H1 (cell line): ENCODE measurements around the gene TMEM174. TPM values are rescaled to one million over a fixed set of nuclear protein-coding genes. Genes with fewer than 3 reads are reported as not detected.

Source experiments
- CTCF ChIA-PET: fragments of 300-600 bp; sonication (Branson Sonifier 250); formaldehyde crosslinking; loops from one replicate; lab custom pipeline; 2021; ENCODE audit not compliant: partially characterized antibody; lab: Charles Lee
- POLR2A ChIA-PET: fragments of 300-600 bp; sonication (Branson Sonifier 250); formaldehyde crosslinking; loops from one replicate; lab custom pipeline; 2021; ENCODE audit warnings: inconsistent platforms; ENCODE audit not compliant: partially characterized antibody; lab: Charles Lee
- DNase-seq, 2 experiments: peaks; one replicate each; pipeline versions ENCODE4 v3.0.0 to v3.0.0-alpha.2; 2010 to 2022; ENCODE audit warnings: low spot score in 2 of 2, low read depth in 1 of 2, mixed read lengths in 1 of 2
- FAIRE-seq: peaks from 2 replicates; lab custom pipeline; 2011; peaks lifted over from hg19 to GRCh38; lab: Jason Lieb, UNC
- H2AFZ ChIP-seq: 2 replicates; pipeline ENCODE4 v1.8.1; 2012; ENCODE audit warnings: low read length, inconsistent platforms
- H2AK5ac ChIP-seq: 2 replicates; pipeline ENCODE4 v1.6.1; 2013; ENCODE audit warnings: low read depth, low read length
- H2BK120ac ChIP-seq: replicated peaks from 2 replicates; pipeline ENCODE3; 2013; ENCODE audit warnings: low read depth, low read length, inconsistent platforms
- H2BK12ac ChIP-seq: 2 replicates; pipeline ENCODE4 v1.6.1; 2013; ENCODE audit warnings: low read depth, low read length
- H2BK15ac ChIP-seq: 2 replicates; pipeline ENCODE4 v1.6.1; 2013; ENCODE audit warnings: low read length
- H2BK20ac ChIP-seq: 2 replicates; pipeline ENCODE4 v1.6.1; 2013; ENCODE audit warnings: low read length
- H2BK5ac ChIP-seq: 2 replicates; pipeline ENCODE4 v1.6.1; 2013; ENCODE audit warnings: low read depth, low read length
- H3K14ac ChIP-seq: 2 replicates; pipeline ENCODE4 v1.6.1; 2013; ENCODE audit warnings: inconsistent platforms; ENCODE audit not compliant: insufficient read length
- H3K18ac ChIP-seq: 2 replicates; pipeline ENCODE4 v1.6.1; 2013; ENCODE audit warnings: low read length; ENCODE audit errors: extremely low read depth
- H3K23ac ChIP-seq: 2 replicates; pipeline ENCODE4 v1.6.1; 2013; ENCODE audit warnings: inconsistent platforms; ENCODE audit not compliant: insufficient read length
- H3K23me2 ChIP-seq: 2 replicates; pipeline ENCODE4 v1.6.1; 2013; ENCODE audit warnings: low read depth, low read length
- H3K27ac ChIP-seq: 2 replicates; pipeline ENCODE4 v1.6.1; 2011; ENCODE audit warnings: low read depth, low read length, inconsistent platforms
- H3K27me3 ChIP-seq, 4 experiments: replicated peaks in 1 of 4; 1 replicate in 1 of 4; 2 replicates in 3 of 4; pipeline versions ENCODE4 v1.6.1 to v1.8.1; 2011 to 2013; ENCODE audit warnings: low read length in 3 of 4, mild to moderate bottlenecking in 3 of 4, inconsistent platforms in 2 of 4, mixed read lengths in 2 of 4, moderate library complexity in 1 of 4; ENCODE audit not compliant: control insufficient read depth in 3 of 4, insufficient read depth in 3 of 4; ENCODE audit errors: extremely low read depth in 1 of 4
- H3K36me3 ChIP-seq, 4 experiments: 2 replicates each; pipeline versions ENCODE4 v1.6.1 to v1.8.1; 2011 to 2013; ENCODE audit warnings: mild to moderate bottlenecking in 4 of 4, low read length in 3 of 4, moderate library complexity in 2 of 4, control low read depth in 1 of 4, inconsistent platforms in 1 of 4; ENCODE audit not compliant: insufficient read depth in 4 of 4, control insufficient read depth in 2 of 4
- H3K4ac ChIP-seq: replicated peaks from 2 replicates; pipeline ENCODE3; 2013; ENCODE audit warnings: low read length, low read depth, mixed read lengths, inconsistent platforms; ENCODE audit not compliant: insufficient read length
- H3K4me1 ChIP-seq, 4 experiments: replicated peaks in 1 of 4; 1 replicate in 1 of 4; 2 replicates in 3 of 4; pipeline versions ENCODE4 v1.6.1 to v1.8.1; 2011 to 2013; ENCODE audit warnings: low read length in 3 of 4, inconsistent platforms in 2 of 4, mixed read lengths in 1 of 4; ENCODE audit not compliant: insufficient read depth in 4 of 4, control insufficient read depth in 3 of 4
- H3K4me2 ChIP-seq, 2 experiments: 2 replicates each; pipeline versions ENCODE4 v1.6.1 to v1.8.1; 2011 to 2013; ENCODE audit warnings: low read depth in 2 of 2, low read length in 2 of 2, control low read depth in 1 of 2, inconsistent platforms in 1 of 2, mild to moderate bottlenecking in 1 of 2; ENCODE audit not compliant: insufficient read depth in 1 of 2
- H3K4me3 ChIP-seq, 4 experiments: fragments of 200-600, 300-600 bp in 1 of 4; sonication (generic), shearing (Covaris generic), sonication (Bioruptor Twin) in 1 of 4; 2 replicates each; pipeline versions ENCODE4 v1.5.1 to v1.8.1; 2011 to 2016; ENCODE audit warnings: low read length in 4 of 4, low read depth in 3 of 4, control low read depth in 2 of 4, inconsistent platforms in 2 of 4, mild to moderate bottlenecking in 2 of 4, mixed read lengths in 1 of 4, moderate library complexity in 1 of 4; ENCODE audit not compliant: insufficient read depth in 2 of 4; ENCODE audit errors: extremely low read depth in 1 of 4
- H3K56ac ChIP-seq: replicated peaks from 2 replicates; pipeline ENCODE3; 2013; ENCODE audit warnings: low read depth, mild to moderate bottlenecking, mixed read lengths, low read length, inconsistent platforms; ENCODE audit not compliant: insufficient read length
- H3K79me1 ChIP-seq: 2 replicates; pipeline ENCODE4 v1.6.1; 2013; ENCODE audit warnings: low read depth, low read length, control low read depth
- H3K79me2 ChIP-seq, 2 experiments: 2 replicates each; pipeline versions ENCODE4 v1.6.1 to v1.8.1; 2012 to 2013; ENCODE audit warnings: low read length in 2 of 2, mild to moderate bottlenecking in 2 of 2, inconsistent platforms in 1 of 2; ENCODE audit not compliant: insufficient read depth in 2 of 2, control insufficient read depth in 1 of 2
- H3K9ac ChIP-seq, 4 experiments: replicated peaks in 1 of 4; 1 replicate in 1 of 4; 2 replicates in 3 of 4; pipeline versions ENCODE4 v1.6.1 to v1.8.1; 2011 to 2013; ENCODE audit warnings: low read depth in 3 of 4, low read length in 3 of 4, control low read depth in 2 of 4, mild to moderate bottlenecking in 2 of 4, moderate library complexity in 2 of 4, inconsistent platforms in 1 of 4; ENCODE audit errors: extremely low read depth in 1 of 4
- H3K9me3 ChIP-seq, 2 experiments: 2 replicates each; pipeline versions ENCODE4 v1.6.1 to v1.8.1; 2012 to 2013; ENCODE audit warnings: mild to moderate bottlenecking in 2 of 2, moderate library complexity in 2 of 2, control low read depth in 1 of 2, inconsistent platforms in 1 of 2, low read depth in 1 of 2, low read length in 1 of 2, mixed read lengths in 1 of 2; ENCODE audit not compliant: insufficient read depth in 2 of 2
- H4K20me1 ChIP-seq, 2 experiments: replicated peaks in 1 of 2; 2 replicates each; pipeline versions ENCODE3 to v1.8.1; 2011 to 2013; ENCODE audit warnings: inconsistent platforms in 2 of 2, low read length in 2 of 2, mild to moderate bottlenecking in 1 of 2; ENCODE audit not compliant: insufficient read depth in 2 of 2, control insufficient read depth in 1 of 2
- H4K5ac ChIP-seq: 2 replicates; pipeline ENCODE4 v1.6.1; 2013; ENCODE audit warnings: low read length, low read depth, mixed read lengths, inconsistent platforms; ENCODE audit not compliant: insufficient read length
- H4K8ac ChIP-seq: 2 replicates; pipeline ENCODE4 v1.8.0; 2013; ENCODE audit warnings: mild to moderate bottlenecking, moderate library complexity, low read length, inconsistent platforms; ENCODE audit not compliant: insufficient read depth; ENCODE audit errors: extremely low read depth
- H4K91ac ChIP-seq: replicated peaks from 2 replicates; pipeline ENCODE3; 2013; ENCODE audit warnings: low read length, mixed read lengths, inconsistent platforms; ENCODE audit not compliant: insufficient read length
- CEBPB ChIP-seq: IDR thresholded peaks from 2 replicates; pipeline ENCODE4 v1.6.1; 2012; ENCODE audit warnings: low read depth, low read length
- WGBS, 2 experiments: shearing (Covaris generic) in 1 of 2; methylation state at CpG; one replicate each; pipeline versions ENCODE4 v1.1.6 to v1.1.7; 2013 to 2015; ENCODE audit warnings: low lambda C conversion rate in 2 of 2, mixed read lengths in 2 of 2, inconsistent platforms in 1 of 2, low coverage in 1 of 2, missing lambda C conversion rate in 1 of 2; ENCODE audit not compliant: insufficient replicate concordance in 2 of 2, insufficient coverage in 1 of 2, insufficient read length in 1 of 2; ENCODE audit errors: extremely low coverage in 1 of 2, missing lambda C conversion rate in 1 of 2; 5-methylcytosine and 5-hydroxymethylcytosine counted together
- polyA plus RNA-seq, 7 experiments: library from polyadenylated mRNA; depleted of rRNA in 3 of 7; stranded (reverse) in 5 of 7; unstranded in 2 of 7; fragments of >200 nt in 5 of 7; fragments of 200-250 nt in 2 of 7; gene quantifications; 1 replicate in 5 of 7; 2 replicates in 1 of 7; 4 replicates in 1 of 7; pipeline versions ENCODE4 v1.2.1 to v1.2.3, GENCODE V29; 2011 to 2013; ENCODE audit warnings: missing spikeins in 2 of 7, mixed read lengths in 2 of 7
- total RNA-seq: library from RNA; stranded (reverse); fragmentation: NEBNext Ultra II Directional; extraction: Animal tissue kit (Norgen Biotek cat#: 25700); gene quantifications from 2 replicates; pipeline ENCODE4 v1.2.1, GENCODE V29; 2021

TMEM174 gene
- total and polyA plus RNA-seq, 2 of the 8 experiments (the other 6 are each of a cell fraction or from before 2014, with no cell fraction given), result not detected

- CTCF ChIA-PET, result interaction anchor here (0.6 to 1.5 kb wide), 6 partner anchors 9 to 331 kb away, joined by 3 read pairs; no protein-coding TSS in a partner anchor
- 83% methylated on average over 4 of the region's 4 CpGs; no CpG with 5 or more reads in 1 of the 2 experiments for WGBS, 2 experiments
Observed at GRCh38 chr5:73192370-73192769, 19.4 kb downstream of the TMEM174 start.

More at GRCh38 chr5:73192370-73192769, 19.4 kb downstream of the TMEM174 start:
- Histone ChIP-seq H3K9me3 (no peaks in the 10 kb centered on the region), H2AFZ (no peak overlapping the region), H3K79me1 (no peaks in the 10 kb centered on the region), H3K4me2 (no peak overlapping the region), H3K18ac (no peak overlapping the region), H3K36me3 (no peaks in the 10 kb centered on the region), H2BK5ac (no peak overlapping the region), H2BK12ac (no peak overlapping the region), H3K14ac (no peak overlapping the region), H3K4me1 (peaks cover 2 to 8% (median 3%) of the 10 kb centered on the region in 4 experiments; a peak in 5 of 7 replicates), H3K23me2 (no peaks in the 10 kb centered on the region), H3K27ac (no peak overlapping the region), H2BK20ac (no peak overlapping the region), H2BK120ac (no peak overlapping the region), H4K20me1 (no peaks in the 10 kb centered on the region), H3K23ac (no peak overlapping the region), H3K4ac (no peak overlapping the region), H3K56ac (no peak overlapping the region), H2BK15ac (no peak overlapping the region), H3K9ac (no peak overlapping the region), H4K8ac (no peak overlapping the region), H2AK5ac (no peak overlapping the region), H4K5ac (no peak overlapping the region), H3K4me3 (no peak overlapping the region), H3K27me3 (no peaks in the 10 kb centered on the region), H4K91ac (no peak overlapping the region), H3K79me2 (no peaks in the 10 kb centered on the region)
- TF ChIP-seq CEBPB, result no peak
- POLR2A ChIA-PET, result no interaction called here
- DNase-seq (no peak), FAIRE-seq (no peak)
